SK-N-MC (cell line): ENCODE results near the gene LY86.

Source experiments
- EZH2 ChIP-seq: fragments of 200-600 bp; sonication (generic); IDR thresholded peaks from one replicate; pipeline ENCODE4 v1.6.1; 2017; ENCODE audit warnings: antibody characterized with exemption
- POLR2AphosphoS5 ChIP-seq: IDR thresholded peaks from 2 replicates; pipeline ENCODE4 v1.6.1; 2012; ENCODE audit warnings: mild to moderate bottlenecking, low read depth, low read length, borderline replicate concordance

DNA sequence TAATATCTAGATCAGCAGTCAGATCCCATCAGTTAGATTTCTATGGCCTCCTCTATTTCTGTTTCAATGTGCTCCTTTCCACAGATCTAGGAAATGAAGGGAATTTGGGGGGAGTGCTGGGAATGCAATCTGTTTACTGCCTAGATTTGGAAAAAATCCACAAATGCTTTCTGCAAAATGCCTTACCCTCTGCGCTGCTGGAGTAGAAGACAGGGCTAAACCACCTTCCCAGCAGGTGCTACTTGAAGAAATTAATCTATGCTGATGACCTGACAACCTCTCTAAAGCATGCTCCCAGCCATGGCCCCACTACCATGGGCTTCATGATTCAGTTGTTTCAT lies 46.2 kb downstream of the LY86 start:
- no peak for TF ChIP-seq EZH2
- no peak for TF ChIP-seq POLR2AphosphoS5
